T-cell (primary cell): Measurements from ENCODE around the gene TCP11X2. TPM values are rescaled to one million over a fixed set of nuclear protein-coding genes. Genes with fewer than 3 reads are reported as not detected.
"Not testable (repeated sequence)": the region's sequence is repeated elsewhere in the genome, so short reads cannot be mapped to it uniquely, and the experiment has no call there.

Experiments
- ATAC-seq, 4 experiments: fragments of 200-7000 bp in 3 of 4; fragments of 150-1000 bp in 1 of 4; cut with Tn5 transposase; replicated peaks in 1 of 4; 1 replicate in 3 of 4; 2 replicates in 1 of 4; pipeline ENCODE4 v1.10.0; 2021; ENCODE audit warnings: moderate library complexity in 3 of 4, mild to moderate bottlenecking in 2 of 4, moderate number of reproducible peaks in 1 of 4
- CTCF ChIA-PET, 2 donors: fragments of 300-600 bp; sonication (Branson Sonifier 250); formaldehyde crosslinking; loops; one replicate each; lab custom pipeline; 2022; ENCODE audit warnings: antibody characterized with exemption in 2 of 2; lab: Charles Lee
- POLR2A ChIA-PET, 2 donors: fragments of 300-600 bp; sonication (Branson Sonifier 250); formaldehyde crosslinking; loops; one replicate each; lab custom pipeline; 2022; ENCODE audit warnings: antibody characterized with exemption in 2 of 2; lab: Charles Lee
- DNase-seq, 35 experiments: peaks; one replicate each; pipeline versions ENCODE4 v3.0.0 to v3.0.0-alpha.2; 2013 to 2023
- H3K27ac ChIP-seq: one replicate; pipeline ENCODE4 v1.5.1; 2013; ENCODE audit warnings: low read length
- H3K27me3 ChIP-seq, 2 experiments: replicated peaks in 1 of 2; 1 replicate in 1 of 2; 2 replicates in 1 of 2; pipeline versions ENCODE4 v1.6.1 to v1.7.0; 2013; ENCODE audit warnings: low read length in 1 of 2, mixed read lengths in 1 of 2; ENCODE audit not compliant: control insufficient read depth in 2 of 2, insufficient read depth in 2 of 2; ENCODE audit errors: extremely low read depth in 1 of 2
- H3K36me3 ChIP-seq, 2 donors: 1 replicate in 1 of 2; 2 replicates in 1 of 2; pipeline versions ENCODE4 v1.6.1 to v1.7.0; 2013; ENCODE audit warnings: low read length in 1 of 2; ENCODE audit not compliant: control insufficient read depth in 2 of 2, insufficient read depth in 1 of 2; ENCODE audit errors: extremely low read depth in 1 of 2
- H3K4me1 ChIP-seq, 2 experiments: 1 replicate in 1 of 2; 2 replicates in 1 of 2; pipeline versions ENCODE4 v1.6.1 to v1.7.0; 2013; ENCODE audit warnings: low read length in 2 of 2, mixed read lengths in 1 of 2; ENCODE audit not compliant: insufficient read depth in 2 of 2, control insufficient read depth in 1 of 2; ENCODE audit errors: extremely low read depth in 1 of 2
- H3K4me3 ChIP-seq, 2 donors: 1 replicate in 1 of 2; 2 replicates in 1 of 2; pipeline versions ENCODE4 v1.5.1 to v1.7.0; 2013; ENCODE audit warnings: mild to moderate bottlenecking in 2 of 2, low read length in 1 of 2, moderate library complexity in 1 of 2; ENCODE audit not compliant: control insufficient read depth in 1 of 2; ENCODE audit errors: extremely low read depth in 1 of 2
- H3K9me3 ChIP-seq: 2 replicates; pipeline ENCODE4 v1.7.0; 2013
- H3K27ac Mint-ChIP-seq, 2 donors: one replicate each; pipeline ENCODE4 v1.8.0; 2020 to 2021; ENCODE audit warnings: mild to moderate bottlenecking in 2 of 2, mixed read lengths in 2 of 2
- H3K27me3 Mint-ChIP-seq, 2 donors: one replicate each; pipeline ENCODE4 v1.8.0; 2021 to 2022; ENCODE audit warnings: mixed read lengths in 2 of 2
- H3K36me3 Mint-ChIP-seq: one replicate; pipeline ENCODE4 v1.8.0; 2021; ENCODE audit warnings: mixed read lengths
- H3K4me1 Mint-ChIP-seq, 3 donors: one replicate each; pipeline ENCODE4 v1.8.0; 2020 to 2022; ENCODE audit warnings: mixed read lengths in 3 of 3, mild to moderate bottlenecking in 1 of 3
- H3K4me3 Mint-ChIP-seq, 3 donors: one replicate each; pipeline ENCODE4 v1.8.0; 2020 to 2022; ENCODE audit warnings: mild to moderate bottlenecking in 3 of 3, mixed read lengths in 3 of 3, moderate library complexity in 3 of 3
- H3K9me3 Mint-ChIP-seq, 3 donors: one replicate each; pipeline ENCODE4 v1.8.0; 2020 to 2022; ENCODE audit warnings: mixed read lengths in 3 of 3
- WGBS: methylation state at CpG from one replicate; pipeline ENCODE4 v1.1.5; 2013; ENCODE audit warnings: missing lambda C conversion rate; ENCODE audit not compliant: insufficient coverage; 5-methylcytosine and 5-hydroxymethylcytosine counted together
- total RNA-seq, 35 experiments: library from RNA in 6 of 35; stranded (reverse) in 6 of 35; fragments of 120-200 nt in 1 of 35; gene quantifications; one replicate each; pipeline versions ENCODE4 v1.2.1 to v1.2.4 and lab custom pipeline; 2013 to 2026

The TCP11X2 gene
- total RNA-seq (not detected), total RNA-seq (lab: John Stamatoyannopoulos, UW) (0 reads per million in 29 experiments)
- not detected for total RNA-seq (2013)

DNA sequence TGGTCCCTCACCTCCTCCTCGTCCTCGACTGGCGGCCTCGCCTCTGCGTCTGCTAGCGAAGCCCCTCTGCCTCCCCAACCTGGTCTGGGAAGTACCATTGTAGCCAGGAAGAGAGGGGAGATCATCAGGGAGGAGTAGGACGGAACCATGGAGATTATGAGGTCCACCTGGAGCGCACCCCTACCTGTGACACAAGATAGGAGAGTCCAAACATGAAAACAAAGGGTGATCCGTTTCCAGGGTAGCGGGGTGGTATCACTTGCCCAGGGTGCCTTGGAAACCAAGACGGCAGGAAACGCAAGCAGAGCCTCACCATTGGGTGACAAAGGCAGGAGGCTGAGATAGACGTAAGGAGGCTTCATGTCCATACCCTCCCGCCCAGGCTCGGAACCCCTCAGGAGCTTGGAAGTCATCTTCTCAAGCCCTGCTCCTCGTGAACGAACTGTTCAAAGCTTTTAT is at the start of gene TCP11X2:
TCP11X2 (minus strand) TSS at position 51 of the 459 bp plus-strand sequence.
- H3K27me3 ChIP-seq, H3K4me1 ChIP-seq, POLR2A ChIA-PET, DNase-seq, H3K9me3 ChIP-seq, H3K4me3 Mint-ChIP-seq, H3K4me1 Mint-ChIP-seq, CTCF ChIA-PET, H3K27ac Mint-ChIP-seq, H3K4me3 ChIP-seq, H3K27ac ChIP-seq, H3K36me3 Mint-ChIP-seq, H3K9me3 Mint-ChIP-seq, H3K36me3 ChIP-seq, H3K27me3 Mint-ChIP-seq, ATAC-seq: not testable (repeated sequence)
- WGBS: no CpG with 5 or more reads among the region's 17 CpGs

DNA sequence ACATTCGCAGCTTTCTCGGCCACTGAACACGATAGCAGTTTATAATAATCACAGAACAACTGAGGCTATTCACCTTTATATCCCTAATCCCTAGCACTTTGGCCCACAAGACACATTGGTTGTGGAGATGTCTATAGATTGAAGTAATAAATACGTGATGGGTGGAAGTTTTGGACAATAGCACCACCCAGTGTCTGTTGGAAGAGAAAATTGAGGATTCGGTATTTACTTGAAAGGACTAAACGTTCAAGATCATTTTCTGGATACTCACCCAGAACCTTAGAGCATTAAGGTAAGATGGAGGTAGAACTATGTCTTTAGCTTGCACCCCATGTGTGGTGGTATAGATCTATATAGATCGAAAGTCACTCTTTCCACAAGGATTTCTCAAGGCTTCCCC is 45.7 kb upstream of the TCP11X2 start:
- ChIA-PET POLR2A (no interaction called here), CTCF (interaction anchor here in 1 of 2 donors (0.7 kb wide), 1 partner anchor 25 kb away, joined by 5 read pairs; no protein-coding TSS in a partner anchor)
- peak overlapping the region in 2 of 3 donors; percentile 29 to 65 for H3K4me3 Mint-ChIP-seq
- H3K36me3 Mint-ChIP-seq: no peaks in the 10 kb centered on the region
- DNase-seq (peak in 1 of 35 experiments; percentile 4), ATAC-seq (no peak)
- no peaks in the 10 kb centered on the region for H3K36me3 ChIP-seq
- no peaks in the 10 kb centered on the region for H3K9me3 ChIP-seq
- no CpG with 5 or more reads among the region's 7 CpGs for WGBS
- peaks cover 35 to 46% of the 10 kb centered on the region in 2 donors for H3K27me3 Mint-ChIP-seq
- peaks cover 0 to 7% of the 10 kb centered on the region in 2 experiments for H3K27me3 ChIP-seq
- no peak overlapping the region for H3K27ac ChIP-seq
- H3K4me1 ChIP-seq: peaks cover 2 to 15% of the 10 kb centered on the region in 2 experiments
- H3K4me1 Mint-ChIP-seq: peaks cover 0 to 13% (median 3%) of the 10 kb centered on the region in 3 donors
- H3K4me3 ChIP-seq: no peak overlapping the region
- no peaks in the 10 kb centered on the region for H3K9me3 Mint-ChIP-seq
- H3K27ac Mint-ChIP-seq: no peak overlapping the region

DNA sequence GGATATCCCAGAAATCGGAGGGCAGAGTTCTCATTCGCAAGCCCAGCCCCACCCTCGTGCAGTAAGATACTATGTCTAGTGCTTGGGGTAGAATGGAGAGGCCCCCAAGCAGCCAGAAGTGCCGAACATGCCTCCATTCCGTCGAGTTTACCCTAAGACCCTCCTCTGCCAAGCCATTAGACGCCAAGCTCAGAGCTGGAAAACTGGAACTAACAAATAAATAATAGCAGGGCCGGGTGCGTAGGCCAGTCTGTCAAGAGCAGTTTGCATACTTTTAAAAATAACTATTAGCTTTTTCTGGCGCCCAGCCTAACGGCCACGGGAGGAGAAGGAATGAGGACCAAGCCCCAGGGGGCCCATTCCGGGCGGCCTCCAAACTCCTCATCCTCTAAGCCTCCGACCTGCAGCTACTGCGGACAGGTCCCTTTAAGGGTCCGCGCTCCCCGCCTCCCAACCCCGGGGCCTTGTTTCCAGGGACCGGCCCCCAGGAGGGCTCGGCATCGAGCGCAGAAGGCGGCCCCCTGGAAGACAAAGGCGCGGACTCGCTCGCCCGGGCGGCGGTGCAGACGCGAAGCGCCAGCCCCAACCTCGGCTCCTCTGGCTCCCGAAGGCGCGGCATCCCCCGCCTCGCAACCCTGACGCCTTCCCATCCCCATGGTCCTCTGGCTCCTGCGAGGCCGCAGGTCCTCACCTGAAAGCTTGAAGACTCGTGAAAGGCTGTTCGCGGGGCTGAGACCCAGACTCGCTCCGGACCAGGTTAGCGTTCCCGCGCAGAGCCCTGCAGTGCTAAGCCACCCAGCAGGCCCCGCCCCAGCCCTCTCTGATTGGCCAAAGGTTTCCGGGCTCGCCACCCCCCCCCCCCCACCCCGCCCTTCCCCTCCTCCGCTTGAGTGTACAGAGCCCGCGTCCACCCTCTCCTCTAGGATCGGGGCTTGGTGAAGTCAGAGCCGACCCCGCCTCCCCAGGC is 44.6 kb upstream of the TCP11X2 start, which contains the start of gene TMSB15A:
TMSB15A (minus strand) TSS at position 765 of the 967 bp plus-strand sequence.
- peak in 34 of 35 experiments; percentile 1 to 67 (median 38) for DNase-seq
- H3K9me3 ChIP-seq: no peaks in the 10 kb centered on the region
- H3K27ac Mint-ChIP-seq: peak within 1 kb of the TSS in 1 of 2 donors; percentile 46
- ATAC-seq: peak; percentile 86 to 95 (median 92)
- H3K36me3 Mint-ChIP-seq: no peaks in the 10 kb centered on the region
- 5% methylated on average over 12 of the region's 62 CpGs for WGBS
- no peak within 1 kb of the TSS for H3K27ac ChIP-seq
- peak within 1 kb of the TSS; percentile 65 to 79 (median 76) for H3K4me3 Mint-ChIP-seq
- peak within 1 kb of the TSS; percentile 21 to 54 for H3K4me3 ChIP-seq
- peaks cover 0 to 13% (median 3%) of the 10 kb centered on the region in 3 donors for H3K4me1 Mint-ChIP-seq
- H3K27me3 Mint-ChIP-seq: peaks cover 43 to 46% of the 10 kb centered on the region in 2 donors
- no peaks in the 10 kb centered on the region for H3K9me3 Mint-ChIP-seq
- H3K27me3 ChIP-seq: peaks cover 0 to 7% of the 10 kb centered on the region in 2 experiments
- no peaks in the 10 kb centered on the region for H3K36me3 ChIP-seq
- peaks cover 2 to 15% of the 10 kb centered on the region in 2 experiments for H3K4me1 ChIP-seq
- ChIA-PET POLR2A (interaction anchor here in 1 of 2 donors (0.7 kb wide), 1 partner anchor 83 kb away, joined by 7 read pairs; the partner anchor contains the start of gene ARMCX5), CTCF (interaction anchor here in 1 of 2 donors (0.7 kb wide), 1 partner anchor 26 kb away, joined by 5 read pairs; no protein-coding TSS in a partner anchor)

GRCh38 chrX:102514536-102514935 is 42.9 kb upstream of the TCP11X2 start:
- ChIA-PET POLR2A (no interaction called here), CTCF (no interaction called here)
- Histone ChIP-seq H3K27ac (no peak overlapping the region), H3K4me1 (peaks cover 2 to 15% of the 10 kb centered on the region in 2 experiments), H3K36me3 (no peaks in the 10 kb centered on the region), H3K9me3 (no peaks in the 10 kb centered on the region), H3K4me3 (no peak overlapping the region), H3K27me3 (peaks cover 0 to 7% of the 10 kb centered on the region in 2 experiments)
- Mint-ChIP-seq H3K27me3 (peaks cover 51 to 53% of the 10 kb centered on the region in 2 donors), H3K4me1 (peaks cover 0 to 13% (median 3%) of the 10 kb centered on the region in 3 donors), H3K27ac (no peak overlapping the region), H3K9me3 (no peaks in the 10 kb centered on the region), H3K36me3 (no peaks in the 10 kb centered on the region), H3K4me3 (no peak overlapping the region)
- no peak for DNase-seq
- no peak for ATAC-seq
- no CpG with 5 or more reads among the region's 1 CpG for whole genome bisulfite sequencing

- Mint-ChIP-seq H3K36me3 (no peaks in the 10 kb centered on the region), H3K27me3 (peaks cover 0 to 29% of the 10 kb centered on the region in 2 donors), H3K9me3 (no peaks in the 10 kb centered on the region), H3K27ac (no peak overlapping the region), H3K4me3 (no peak overlapping the region), H3K4me1 (no peaks in the 10 kb centered on the region)
- Histone ChIP-seq H3K27ac (no peak overlapping the region), H3K36me3 (no peaks in the 10 kb centered on the region), H3K27me3 (no peaks in the 10 kb centered on the region), H3K4me3 (no peak overlapping the region), H3K9me3 (no peaks in the 10 kb centered on the region), H3K4me1 (no peaks in the 10 kb centered on the region)
- ChIA-PET POLR2A (no interaction called here), CTCF (no interaction called here)
- no peak for DNase-seq
- WGBS: no CpG with 5 or more reads among the region's 2 CpGs
- ATAC-seq: no peak
Measured at GRCh38 chrX:102498732-102499131, 27.1 kb upstream of the TCP11X2 start.

DNA sequence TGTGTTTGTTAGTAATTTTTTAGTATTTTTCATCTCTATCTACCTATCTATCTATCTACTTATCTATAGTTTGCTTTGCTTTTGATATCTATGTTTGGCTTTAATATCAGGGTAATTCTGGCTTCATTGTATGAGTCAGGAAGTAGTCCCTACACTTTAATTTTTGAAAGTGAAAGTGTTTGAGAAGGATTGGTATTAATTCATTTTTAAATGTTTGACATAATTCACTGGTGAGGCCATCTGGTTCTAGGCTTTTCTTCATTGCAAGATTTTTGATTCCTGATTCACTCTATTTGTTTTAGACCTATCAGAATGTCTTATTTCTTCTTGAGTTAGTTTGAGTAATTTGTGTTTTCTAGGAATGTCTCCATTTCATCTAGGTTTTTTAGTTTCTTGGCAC is 20.2 kb upstream of the TCP11X2 start:
- CTCF ChIA-PET: no interaction called here
- Mint-ChIP-seq H3K9me3 (peaks cover 0 to 3% (median 0%) of the 10 kb centered on the region in 3 donors), H3K36me3 (no peaks in the 10 kb centered on the region), H3K4me3 (no peak overlapping the region), H3K27ac (no peak overlapping the region), H3K4me1 (peaks cover 0 to 5% (median 2%) of the 10 kb centered on the region in 3 donors), H3K27me3 (peaks cover 0 to 14% of the 10 kb centered on the region in 2 donors)
- no peaks in the 10 kb centered on the region for H3K4me1 ChIP-seq
- ATAC-seq (no peak), DNase-seq (no peak)
- no peak overlapping the region for H3K4me3 ChIP-seq
- no peaks in the 10 kb centered on the region for H3K27me3 ChIP-seq
- no peaks in the 10 kb centered on the region for H3K9me3 ChIP-seq
- POLR2A ChIA-PET: no interaction called here
- no peaks in the 10 kb centered on the region for H3K36me3 ChIP-seq
- no peak overlapping the region for H3K27ac ChIP-seq
